NCI-H1417 treated with DMSO at 0.1 percent for 48 hours (cell line): Measurements from ENCODE around the gene MAP3K8.

ENCODE experiments used
- DNase-seq: peaks from one replicate; lab custom pipeline; 2025; lab: John Stamatoyannopoulos, UW

Gene MAP3K8

DNA sequence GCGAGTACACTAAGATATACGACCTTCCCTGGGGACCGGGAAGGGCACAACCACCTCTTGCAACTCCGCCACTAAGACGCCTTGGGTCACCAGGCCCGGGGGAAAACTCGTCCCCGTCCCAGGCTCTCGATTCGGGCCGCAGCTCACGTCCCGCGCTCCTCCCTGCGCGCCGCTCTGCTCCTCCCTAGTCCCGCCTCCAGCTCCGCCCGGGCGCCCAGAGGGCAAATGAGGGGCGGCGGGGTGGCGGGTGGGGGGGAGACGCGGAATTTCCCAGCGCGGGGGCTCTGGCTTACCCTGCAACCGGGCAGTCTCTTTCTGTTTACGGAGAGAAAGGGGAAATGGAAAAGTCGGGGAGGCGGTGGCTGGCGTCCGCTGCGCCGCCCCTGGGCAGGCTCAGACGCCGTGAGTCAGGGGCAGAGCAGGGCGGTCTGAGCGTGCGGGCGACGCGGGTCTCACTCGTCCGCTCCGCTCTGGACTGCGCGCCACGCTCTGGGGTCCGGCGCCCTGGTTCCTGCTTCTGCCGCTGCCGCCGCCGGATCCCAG is at the start of gene MAP3K8:
TSS of gene MAP3K8 (plus strand) at position 455 of the 543 bp plus-strand sequence. CDS start 4,755 bp downstream, outside the sequence.
- no peak for DNase-seq

- DNase-seq = no peak
These were observed 49.2 kb upstream of the MAP3K8 start for GRCh38 chr10:30384701-30385201.

- no peak for DNase-seq
These were observed 47.0 kb upstream of the MAP3K8 start for GRCh38 chr10:30386801-30387588.

- no peak for DNase-seq
These were observed 46.2 kb upstream of the MAP3K8 start for GRCh38 chr10:30387646-30388243.

GRCh38 chr10:30389543-30389942 is 44.4 kb upstream of the MAP3K8 start:
- DNase-seq = no peak

- DNase-seq = no peak
These were observed 43.8 kb upstream of the MAP3K8 start for GRCh38 chr10:30390207-30390606.

GRCh38 chr10:30391266-30391665 is 42.7 kb upstream of the MAP3K8 start:
- DNase-seq = no peak

DNA sequence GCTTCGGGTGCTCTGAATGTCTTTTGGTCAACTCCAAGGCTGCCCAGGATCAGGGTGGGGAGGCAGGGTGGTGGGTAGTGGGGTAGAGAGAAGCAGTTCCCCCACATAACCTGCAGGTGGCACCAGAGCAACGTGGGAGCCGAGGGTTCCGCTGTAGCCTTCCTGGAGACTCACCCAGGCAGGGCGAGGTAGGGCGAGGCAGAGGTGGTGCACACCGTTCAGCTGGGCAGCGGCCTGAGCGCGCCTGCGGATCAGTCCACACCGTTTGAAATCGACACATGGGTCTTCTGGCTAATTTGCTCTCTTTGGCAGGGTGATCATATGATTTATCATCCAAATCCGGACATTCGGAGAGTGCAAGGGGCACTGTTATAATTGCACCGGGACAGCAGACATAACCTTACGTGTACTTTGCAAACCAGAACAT is 41.4 kb upstream of the MAP3K8 start:
- DNase-seq = no peak

DNA sequence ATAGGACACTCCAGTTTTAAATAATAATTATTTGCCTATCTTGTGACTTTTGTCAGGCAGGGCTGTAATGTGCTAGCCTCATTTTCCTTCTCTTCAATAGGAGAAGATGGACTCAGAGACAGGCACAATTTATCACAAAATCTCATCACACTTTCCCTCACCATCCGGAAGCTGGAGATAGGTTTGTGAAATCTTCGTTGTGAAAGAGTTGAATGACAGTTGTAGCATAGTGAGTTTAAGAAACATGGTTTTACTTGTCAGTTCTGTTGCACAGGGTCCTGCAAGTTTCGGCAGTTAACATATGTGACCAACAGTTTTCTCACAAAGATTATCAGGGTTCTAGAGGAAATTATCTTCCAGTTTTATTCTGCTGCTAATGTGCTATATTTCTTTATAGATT is 37.7 kb upstream of the MAP3K8 start:
- no peak for DNase-seq

- no peak for DNase-seq
These were observed 37.3 kb upstream of the MAP3K8 start for GRCh38 chr10:30396698-30397097.

GRCh38 chr10:30398193-30398592 is 35.8 kb upstream of the MAP3K8 start:
- no peak for DNase-seq

GRCh38 chr10:30398788-30399187 is 35.2 kb upstream of the MAP3K8 start:
- no peak for DNase-seq

- no peak for DNase-seq
These were observed 30.5 kb upstream of the MAP3K8 start for GRCh38 chr10:30403494-30403893.

GRCh38 chr10:30404540-30404939 is 29.4 kb upstream of the MAP3K8 start:
- no peak for DNase-seq

- DNase-seq = no peak
These were observed 22.7 kb upstream of the MAP3K8 start for GRCh38 chr10:30411263-30411662.

- DNase-seq = no peak
These were observed 21.1 kb upstream of the MAP3K8 start for GRCh38 chr10:30412901-30413300.

DNA sequence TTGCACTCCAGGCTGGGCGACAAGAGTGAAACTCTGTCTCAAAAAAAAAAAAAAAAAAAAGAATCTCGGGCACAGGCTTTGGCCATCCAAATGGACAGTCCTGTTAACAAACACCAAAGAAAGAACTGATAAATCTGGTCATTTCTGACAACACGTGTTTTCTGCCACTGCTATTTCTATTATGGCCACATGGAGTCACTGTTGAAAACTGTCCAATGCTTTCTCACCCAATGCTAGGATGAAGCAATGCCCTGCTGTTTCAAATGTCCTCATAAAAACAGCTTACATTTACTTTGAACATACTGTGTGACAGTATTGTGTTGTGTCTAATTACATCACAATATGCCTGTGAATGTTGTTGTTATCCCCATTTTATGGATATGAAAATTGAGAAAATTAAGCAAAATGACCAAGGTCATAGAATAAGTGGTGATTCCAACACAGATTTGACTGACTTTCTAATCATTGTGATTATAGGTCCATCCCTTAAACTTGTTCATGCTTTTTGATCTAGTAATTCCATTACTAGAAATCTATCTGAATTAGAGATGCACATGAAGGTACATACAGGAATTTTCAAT is 19.9 kb upstream of the MAP3K8 start:
- DNase-seq = no peak

DNA sequence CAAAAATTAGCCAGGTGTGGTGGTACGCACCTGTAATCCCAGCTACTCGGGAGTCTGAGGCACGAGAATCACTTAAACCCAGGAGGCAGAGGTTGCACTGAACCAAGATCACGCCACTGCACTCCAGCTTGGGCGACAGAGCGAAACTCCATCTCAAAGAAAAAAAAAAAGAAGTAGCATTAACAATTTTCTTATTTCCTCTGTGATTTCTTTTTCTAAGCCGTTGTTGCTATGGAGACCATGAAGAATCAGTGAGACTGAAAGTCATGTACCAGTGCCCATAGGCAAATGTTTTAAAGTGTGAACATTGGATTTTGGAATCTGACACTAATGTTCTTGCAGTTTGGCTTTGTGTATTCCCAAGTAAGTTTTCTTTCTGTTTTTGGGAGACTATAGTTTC is 18.4 kb upstream of the MAP3K8 start:
- DNase-seq = no peak

GRCh38 chr10:30417301-30417700 is 16.7 kb upstream of the MAP3K8 start:
- no peak for DNase-seq

DNA sequence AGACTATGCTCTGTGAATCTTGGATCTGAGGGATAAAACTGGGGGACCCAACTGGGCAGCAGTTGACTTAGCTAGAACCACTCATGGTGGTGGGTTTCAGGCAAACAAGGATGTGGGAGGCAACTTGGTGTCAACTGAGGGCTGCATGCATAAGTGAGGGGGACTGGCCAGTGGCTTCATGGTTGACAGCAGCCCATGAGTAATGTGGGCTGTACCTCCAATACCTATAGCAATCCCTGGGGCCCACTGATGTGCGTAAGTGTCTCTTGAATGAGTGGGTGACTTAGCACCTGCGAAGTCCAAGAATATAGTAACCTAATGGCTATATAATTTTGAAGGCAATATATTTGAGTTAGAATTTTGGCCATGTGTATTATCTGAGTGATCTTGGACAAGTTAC is 13.7 kb upstream of the MAP3K8 start:
- no peak for DNase-seq

DNA sequence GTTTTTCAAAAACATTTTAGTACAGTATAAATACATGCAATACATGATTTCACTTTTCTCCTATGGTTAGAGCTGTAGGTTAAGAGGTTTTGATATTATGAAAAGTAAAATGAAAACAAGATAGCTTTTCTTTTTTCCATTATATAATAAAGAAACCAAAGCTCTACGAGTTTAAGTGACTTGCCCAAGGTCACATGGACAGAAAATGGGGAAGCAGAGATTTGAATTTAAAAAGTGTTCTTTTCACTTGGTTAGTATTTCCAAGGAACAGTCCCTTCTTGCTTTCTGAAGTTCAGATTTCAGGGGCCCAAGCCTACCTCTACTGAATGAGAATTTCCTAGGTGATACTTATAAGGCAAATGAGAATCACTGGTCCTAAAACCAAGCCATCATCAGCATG is 13.2 kb upstream of the MAP3K8 start:
- no peak for DNase-seq

DNA sequence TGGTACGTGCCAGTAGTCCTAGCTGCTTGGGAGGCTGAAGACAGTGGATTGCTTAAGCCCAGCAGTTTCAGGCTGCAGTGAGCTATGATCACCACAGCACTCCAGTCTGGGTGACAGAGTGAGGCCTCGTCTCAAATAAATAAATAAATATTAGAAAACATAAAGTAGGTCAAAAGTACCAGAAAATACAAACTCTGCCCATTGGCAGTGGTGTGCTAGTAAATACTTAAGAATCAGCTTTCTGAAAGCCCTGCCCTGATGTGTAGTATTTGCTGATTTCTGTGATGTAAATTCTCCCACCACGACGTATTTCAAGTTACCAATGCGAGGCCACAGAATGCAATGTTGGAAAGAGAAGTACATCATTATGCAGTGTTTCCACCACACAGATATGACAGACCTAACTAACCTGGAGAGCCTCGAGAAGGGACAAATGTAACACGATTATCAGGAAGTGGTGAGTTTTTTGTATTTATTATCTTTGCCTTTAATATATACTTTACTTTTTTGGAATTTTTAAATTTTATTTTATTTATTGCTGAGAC is 11.8 kb upstream of the MAP3K8 start:
- no peak for DNase-seq
